Measurements from ENCODE around the gene CCDC85B.

DNA sequence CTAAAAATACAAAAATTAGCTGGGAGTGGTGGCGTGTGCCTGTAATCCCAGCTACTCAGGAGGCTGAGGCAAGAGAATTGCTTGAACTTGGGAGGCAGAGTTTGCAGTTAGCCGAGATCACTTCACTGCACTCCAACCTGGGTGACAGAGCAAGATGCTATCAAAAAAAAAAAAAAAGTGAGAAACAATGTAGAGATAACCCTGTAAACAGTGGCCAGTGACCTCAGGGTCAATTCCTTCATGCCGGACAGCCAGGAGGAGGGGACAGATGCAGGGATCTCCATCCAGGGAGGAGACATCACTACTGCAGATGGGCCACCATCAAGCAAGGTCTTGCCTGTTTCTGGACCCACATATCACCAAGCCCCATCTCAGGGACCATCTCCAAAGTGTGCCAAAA, 42.7 kb upstream of the CCDC85B start:
- TF ChIP-seq, protein P1, sequence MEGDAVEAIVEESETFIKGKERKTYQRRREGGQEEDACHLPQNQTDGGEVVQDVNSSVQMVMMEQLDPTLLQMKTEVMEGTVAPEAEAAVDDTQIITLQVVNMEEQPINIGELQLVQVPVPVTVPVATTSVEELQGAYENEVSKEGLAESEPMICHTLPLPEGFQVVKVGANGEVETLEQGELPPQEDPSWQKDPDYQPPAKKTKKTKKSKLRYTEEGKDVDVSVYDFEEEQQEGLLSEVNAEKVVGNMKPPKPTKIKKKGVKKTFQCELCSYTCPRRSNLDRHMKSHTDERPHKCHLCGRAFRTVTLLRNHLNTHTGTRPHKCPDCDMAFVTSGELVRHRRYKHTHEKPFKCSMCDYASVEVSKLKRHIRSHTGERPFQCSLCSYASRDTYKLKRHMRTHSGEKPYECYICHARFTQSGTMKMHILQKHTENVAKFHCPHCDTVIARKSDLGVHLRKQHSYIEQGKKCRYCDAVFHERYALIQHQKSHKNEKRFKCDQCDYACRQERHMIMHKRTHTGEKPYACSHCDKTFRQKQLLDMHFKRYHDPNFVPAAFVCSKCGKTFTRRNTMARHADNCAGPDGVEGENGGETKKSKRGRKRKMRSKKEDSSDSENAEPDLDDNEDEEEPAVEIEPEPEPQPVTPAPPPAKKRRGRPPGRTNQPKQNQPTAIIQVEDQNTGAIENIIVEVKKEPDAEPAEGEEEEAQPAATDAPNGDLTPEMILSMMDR (IDR thresholded peaks at IDR 0.05), result no peak
- no peak for TF ChIP-seq POLR2A (IDR thresholded peaks at IDR 0.05)

All from adrenal gland (tissue), 5 donors.